DND-41 (cell line): ENCODE data around the gene GCN1.

Experiments
- CTCF ChIP-seq: IDR thresholded peaks from 2 replicates; pipeline ENCODE4 v1.5.1; 2012; ENCODE audit warnings: borderline replicate concordance, low read length, moderate library complexity, mild to moderate bottlenecking; ENCODE audit not compliant: poor library complexity, severe bottlenecking; ENCODE audit errors: extremely low read depth
- EZH2 ChIP-seq: IDR thresholded peaks from 3 replicates; pipeline ENCODE4 v1.6.1; 2012; ENCODE audit warnings: borderline replicate concordance, low read depth, mild to moderate bottlenecking, moderate library complexity, low read length, inconsistent platforms; ENCODE audit not compliant: severe bottlenecking

- no peak for TF ChIP-seq CTCF
- TF ChIP-seq EZH2, result no peak
These were observed 24.4 kb upstream of the GCN1 start for GRCh38 chr12:120218680-120219606.
